Measurements from ENCODE around the gene STK17B. TPM values are rescaled to one million over a fixed set of nuclear protein-coding genes. Genes with fewer than 3 reads are reported as not detected.

STK17B gene
- total and polyA plus RNA-seq, 8 donors: 1.9 to 10.9 (median 6.9) TPM

DNA sequence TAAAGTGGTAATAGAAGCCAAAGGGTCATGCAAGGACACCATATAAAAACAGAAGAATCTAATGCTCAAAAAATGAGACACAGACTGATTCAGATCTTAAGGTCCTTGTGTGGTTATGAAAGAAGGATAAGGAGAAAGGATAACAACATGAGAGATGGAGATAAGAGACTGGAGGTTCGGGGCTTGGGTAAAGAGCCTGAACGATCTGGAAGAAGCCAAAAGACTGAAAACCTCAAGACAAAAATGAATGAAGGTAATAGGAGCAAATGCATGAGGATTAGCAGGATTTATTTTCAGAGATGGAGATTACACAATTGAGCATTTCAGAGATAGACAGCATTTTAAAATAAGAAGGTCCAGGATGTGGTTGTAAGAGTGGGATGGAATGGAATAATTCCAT is 26.1 kb downstream of the STK17B start:
- intact Hi-C loops (cut with DNase I): no loop called here
- no peak overlapping the region for H3K27ac ChIP-seq
- no peaks in the 10 kb centered on the region for H3K27me3 ChIP-seq
- DNase-seq (no peak), FAIRE-seq (no peak), ATAC-seq (no peak)
- H3K9me3 ChIP-seq: no peaks in the 10 kb centered on the region
- WGBS, 2 donors: 92 to 98% methylated on average over 2 of the region's 2 CpGs
- no peaks in the 10 kb centered on the region for H3K4me1 ChIP-seq
- peaks cover 0 to 14% (median under 1%) of the 10 kb centered on the region in 3 donors for H3K36me3 ChIP-seq
- TF ChIP-seq, protein P1, sequence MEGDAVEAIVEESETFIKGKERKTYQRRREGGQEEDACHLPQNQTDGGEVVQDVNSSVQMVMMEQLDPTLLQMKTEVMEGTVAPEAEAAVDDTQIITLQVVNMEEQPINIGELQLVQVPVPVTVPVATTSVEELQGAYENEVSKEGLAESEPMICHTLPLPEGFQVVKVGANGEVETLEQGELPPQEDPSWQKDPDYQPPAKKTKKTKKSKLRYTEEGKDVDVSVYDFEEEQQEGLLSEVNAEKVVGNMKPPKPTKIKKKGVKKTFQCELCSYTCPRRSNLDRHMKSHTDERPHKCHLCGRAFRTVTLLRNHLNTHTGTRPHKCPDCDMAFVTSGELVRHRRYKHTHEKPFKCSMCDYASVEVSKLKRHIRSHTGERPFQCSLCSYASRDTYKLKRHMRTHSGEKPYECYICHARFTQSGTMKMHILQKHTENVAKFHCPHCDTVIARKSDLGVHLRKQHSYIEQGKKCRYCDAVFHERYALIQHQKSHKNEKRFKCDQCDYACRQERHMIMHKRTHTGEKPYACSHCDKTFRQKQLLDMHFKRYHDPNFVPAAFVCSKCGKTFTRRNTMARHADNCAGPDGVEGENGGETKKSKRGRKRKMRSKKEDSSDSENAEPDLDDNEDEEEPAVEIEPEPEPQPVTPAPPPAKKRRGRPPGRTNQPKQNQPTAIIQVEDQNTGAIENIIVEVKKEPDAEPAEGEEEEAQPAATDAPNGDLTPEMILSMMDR (IDR thresholded peaks at IDR 0.05): no peak
- H3K4me3 ChIP-seq: no peak overlapping the region

- DNase-seq: no peak
- Histone ChIP-seq H3K27me3 (no peaks in the 10 kb centered on the region), H3K36me3 (peaks cover 0 to 19% (median 3%) of the 10 kb centered on the region in 3 donors), H3K4me3 (no peak overlapping the region), H3K4me1 (no peaks in the 10 kb centered on the region), H3K27ac (no peak overlapping the region), H3K9me3 (no peaks in the 10 kb centered on the region)
- TF ChIP-seq, protein P1 (IDR thresholded peaks at IDR 0.05): no peak
- intact Hi-C loops (cut with DNase I): no loop called here
- ATAC-seq: no peak
- FAIRE-seq: no peak
- 93 to 95% methylated on average over 5 of the region's 5 CpGs for WGBS, 2 donors
These were observed 26.8 kb downstream of the STK17B start for GRCh38 chr2:196144513-196145126.

DNA sequence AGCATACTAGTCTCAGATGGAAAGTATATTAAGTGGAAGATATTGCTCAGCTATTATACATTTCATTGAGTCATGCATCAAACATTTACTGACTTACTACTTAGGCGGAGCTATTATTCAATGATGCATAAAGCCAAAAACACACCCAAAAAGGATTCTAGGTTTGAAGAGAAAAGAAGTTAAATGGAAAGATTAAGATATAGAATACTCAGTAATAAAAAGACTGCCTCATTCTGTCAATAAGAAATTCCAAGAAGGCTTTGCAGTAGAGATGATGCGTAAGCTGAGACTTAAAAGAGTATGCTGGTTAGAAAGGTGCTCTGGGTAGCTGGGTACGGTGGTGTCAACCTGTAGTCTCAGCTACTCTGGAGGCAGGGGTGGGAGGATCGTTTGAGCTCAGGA is 27.6 kb downstream of the STK17B start:
- DNase-seq (no peak), ATAC-seq (no peak), FAIRE-seq (no peak)
- H3K4me3 ChIP-seq: no peak overlapping the region
- no peaks in the 10 kb centered on the region for H3K4me1 ChIP-seq
- no peaks in the 10 kb centered on the region for H3K9me3 ChIP-seq
- no peaks in the 10 kb centered on the region for H3K27me3 ChIP-seq
- TF ChIP-seq, protein P1 (IDR thresholded peaks at IDR 0.05): no peak
- H3K36me3 ChIP-seq: peaks cover 0 to 27% (median 8%) of the 10 kb centered on the region in 3 donors
- intact Hi-C loops (cut with DNase I): no loop called here
- no peak overlapping the region for H3K27ac ChIP-seq
- 91 to 95% methylated on average over 4 of the region's 4 CpGs for WGBS, 2 donors

DNA sequence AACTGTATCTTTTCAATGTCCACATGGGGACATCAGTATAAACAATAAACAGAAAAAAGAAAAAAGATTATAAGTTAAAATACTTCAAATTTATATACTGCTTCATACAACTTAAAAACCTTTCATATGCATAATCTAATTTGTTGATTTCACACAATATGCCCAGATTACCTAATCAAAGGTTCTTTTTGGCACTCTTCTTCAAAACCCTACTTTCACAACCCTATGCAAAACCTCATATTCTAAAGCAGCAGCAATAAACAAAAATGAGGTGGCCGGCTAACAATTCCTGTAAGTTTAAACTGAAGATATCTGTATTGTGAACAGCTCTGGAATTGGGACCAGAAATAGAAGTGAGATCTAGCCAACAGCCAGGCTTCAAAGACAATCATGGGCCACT is 28.6 kb downstream of the STK17B start:
- TF ChIP-seq, protein P1 (IDR thresholded peaks at IDR 0.05): no peak
- Histone ChIP-seq H3K4me1 (no peaks in the 10 kb centered on the region), H3K9me3 (no peaks in the 10 kb centered on the region), H3K27me3 (no peaks in the 10 kb centered on the region), H3K4me3 (no peak overlapping the region), H3K27ac (no peak overlapping the region), H3K36me3 (peaks cover 0 to 36% (median 14%) of the 10 kb centered on the region in 3 donors)
- ATAC-seq (no peak), DNase-seq (no peak), FAIRE-seq (no peak)
- WGBS, 2 donors: 93 to 94% methylated on average over 1 of the region's 1 CpG
- intact Hi-C loops (cut with DNase I): no loop called here

- H3K4me1 ChIP-seq: no peaks in the 10 kb centered on the region
- no peak overlapping the region for H3K27ac ChIP-seq
- DNase-seq (no peak), ATAC-seq (no peak), FAIRE-seq (no peak)
- TF ChIP-seq, protein P1 (IDR thresholded peaks at IDR 0.05): no peak
- H3K4me3 ChIP-seq: no peak overlapping the region
- intact Hi-C loops (cut with DNase I): no loop called here
- no peaks in the 10 kb centered on the region for H3K27me3 ChIP-seq
- H3K36me3 ChIP-seq: peaks cover 0 to 45% (median 21%) of the 10 kb centered on the region in 3 donors
- H3K9me3 ChIP-seq: no peaks in the 10 kb centered on the region
These were observed 31.2 kb downstream of the STK17B start for GRCh38 chr2:196140213-196140612.

Data from pancreas (tissue), 10 donors.